Muscle layer of duodenum (tissue), 2 donors: ENCODE data around the gene PCNX1.

Experiments used
- H3K27ac ChIP-seq: one replicate; pipeline ENCODE4 v1.7.0; 2013; ENCODE audit warnings: mild to moderate bottlenecking, low read length
- H3K27me3 ChIP-seq: one replicate; pipeline ENCODE4 v1.7.0; 2013; ENCODE audit warnings: low read depth, mild to moderate bottlenecking, control low read depth, low read length
- H3K36me3 ChIP-seq, 2 donors: one replicate each; pipeline ENCODE4 v1.7.0; 2013; ENCODE audit warnings: low read length in 2 of 2, control low read depth in 1 of 2, mild to moderate bottlenecking in 1 of 2; ENCODE audit not compliant: insufficient read depth in 2 of 2, control insufficient read depth in 1 of 2
- H3K4me1 ChIP-seq, 2 donors: one replicate each; pipeline ENCODE4 v1.7.0; 2013; ENCODE audit warnings: low read length in 2 of 2, mild to moderate bottlenecking in 2 of 2, control low read depth in 1 of 2, moderate library complexity in 1 of 2; ENCODE audit not compliant: insufficient read depth in 2 of 2, control insufficient read depth in 1 of 2
- H3K4me3 ChIP-seq, 2 donors: one replicate each; pipeline ENCODE4 v1.7.0; 2013; ENCODE audit warnings: low read length in 2 of 2, low read depth in 1 of 2, mild to moderate bottlenecking in 1 of 2
- H3K9me3 ChIP-seq, 2 donors: one replicate each; pipeline ENCODE4 v1.7.0; 2013; ENCODE audit warnings: low read length in 2 of 2, control low read depth in 1 of 2, mild to moderate bottlenecking in 1 of 2; ENCODE audit not compliant: control insufficient read depth in 1 of 2
- donor health status: healthy.

The PCNX1 gene

DNA sequence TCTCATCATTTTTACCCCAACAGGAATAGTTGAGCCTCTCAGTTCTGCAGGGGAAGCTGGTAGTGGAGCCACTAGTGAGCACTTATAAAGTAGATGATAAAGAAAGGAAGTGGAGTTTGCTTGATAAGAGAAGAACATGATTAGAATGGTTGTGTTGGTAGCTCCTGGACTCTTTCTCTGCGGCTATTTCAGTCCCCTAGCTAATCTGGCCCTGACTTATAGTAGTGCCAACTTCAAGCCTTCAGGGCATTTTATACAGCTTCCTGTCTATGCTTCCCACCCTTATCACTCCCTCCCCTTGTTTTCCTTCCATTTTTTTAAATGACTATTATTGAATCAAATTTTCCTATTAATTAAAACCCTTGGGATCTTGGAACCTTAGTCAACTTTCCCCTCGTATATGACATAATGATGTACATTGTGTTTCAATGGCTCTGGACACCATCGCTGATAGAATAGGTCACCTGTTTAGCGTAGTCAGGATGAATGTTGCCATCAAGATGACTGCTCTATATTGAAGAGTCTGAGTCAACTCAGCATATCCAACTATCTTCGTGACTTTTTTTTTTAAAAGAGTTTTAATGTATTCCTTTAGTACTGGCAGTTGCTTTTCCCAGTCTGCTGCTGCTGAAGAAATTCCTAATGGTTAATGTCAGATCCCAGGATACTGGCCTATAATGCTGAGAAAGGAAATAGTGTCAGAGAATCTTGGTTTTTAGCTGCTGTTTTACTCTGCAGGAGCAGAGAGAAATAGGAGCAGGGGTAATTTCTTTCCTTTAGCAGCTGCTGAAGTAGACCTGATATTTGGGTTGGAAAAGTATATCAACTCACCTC lies 16.2 kb upstream of the PCNX1 start:
- Histone ChIP-seq H3K36me3 (no peaks in the 10 kb centered on the region), H3K9me3 (no peaks in the 10 kb centered on the region), H3K4me1 (peaks cover 10 to 11% of the 10 kb centered on the region in 2 donors), H3K4me3 (no peak overlapping the region), H3K27me3 (no peaks in the 10 kb centered on the region), H3K27ac (no peak overlapping the region)

DNA sequence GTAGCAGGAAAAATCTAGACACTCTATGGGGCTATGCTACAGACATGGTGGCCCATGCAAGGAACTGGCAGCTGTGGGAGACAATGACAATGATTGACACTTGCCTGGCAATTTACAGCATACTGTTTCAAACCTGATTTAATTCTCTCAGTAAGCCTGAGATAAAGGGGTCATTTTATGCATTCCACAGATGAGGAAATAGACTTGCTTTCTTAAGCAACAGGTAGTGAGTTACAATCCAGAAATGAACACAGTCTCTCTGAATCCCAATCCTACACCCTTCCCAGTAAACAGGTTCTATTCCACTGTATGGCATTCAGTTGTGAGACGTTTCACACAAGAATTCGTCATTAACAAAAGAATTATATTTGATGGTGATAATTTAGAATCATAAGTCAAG lies 15.5 kb upstream of the PCNX1 start:
- no peak overlapping the region for H3K4me3 ChIP-seq
- H3K9me3 ChIP-seq: no peaks in the 10 kb centered on the region
- peaks cover 7 to 10% of the 10 kb centered on the region in 2 donors for H3K4me1 ChIP-seq
- no peaks in the 10 kb centered on the region for H3K27me3 ChIP-seq
- no peak overlapping the region for H3K27ac ChIP-seq
- no peaks in the 10 kb centered on the region for H3K36me3 ChIP-seq

DNA sequence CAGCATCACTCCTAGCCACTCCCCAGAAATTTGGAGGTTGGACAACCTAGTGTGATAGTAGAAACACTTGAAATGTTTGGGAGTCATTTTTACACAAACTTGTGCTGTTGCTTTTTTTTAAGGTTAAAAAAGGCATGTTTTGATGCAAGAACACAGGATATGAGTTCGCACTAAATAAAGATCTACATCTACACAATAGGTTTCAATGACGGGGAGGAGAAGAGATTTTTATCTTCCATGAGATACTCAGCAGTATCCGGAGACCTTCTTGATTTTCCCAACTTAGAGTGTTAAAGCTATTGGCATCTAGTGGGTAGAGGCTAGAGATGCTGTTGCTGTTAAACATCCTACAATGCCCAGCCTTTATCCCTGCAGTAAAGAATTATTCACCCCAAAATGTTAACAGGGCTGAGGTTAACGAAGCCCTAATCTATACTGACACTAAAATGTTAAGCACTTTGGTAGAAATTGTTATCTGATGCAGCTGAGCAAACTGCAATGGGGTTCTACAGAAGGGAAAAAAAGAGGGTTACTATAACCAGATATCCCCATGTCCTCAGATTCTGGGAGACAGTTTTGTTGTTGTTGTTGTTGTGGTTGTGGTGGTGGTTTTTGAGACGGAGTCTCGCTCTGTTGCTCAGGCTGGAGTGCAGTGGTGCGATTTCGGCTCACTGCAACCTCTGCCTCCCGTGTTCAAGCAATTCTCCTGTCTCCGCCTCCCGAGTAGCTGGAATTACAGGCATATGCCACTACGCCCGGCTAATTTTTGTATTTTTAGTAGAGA lies 14.0 kb upstream of the PCNX1 start:
- H3K36me3 ChIP-seq: no peaks in the 10 kb centered on the region
- H3K9me3 ChIP-seq: no peaks in the 10 kb centered on the region
- H3K4me3 ChIP-seq: no peak overlapping the region
- no peaks in the 10 kb centered on the region for H3K27me3 ChIP-seq
- H3K27ac ChIP-seq: no peak overlapping the region
- H3K4me1 ChIP-seq: peaks cover 0 to 14% of the 10 kb centered on the region in 2 donors

DNA sequence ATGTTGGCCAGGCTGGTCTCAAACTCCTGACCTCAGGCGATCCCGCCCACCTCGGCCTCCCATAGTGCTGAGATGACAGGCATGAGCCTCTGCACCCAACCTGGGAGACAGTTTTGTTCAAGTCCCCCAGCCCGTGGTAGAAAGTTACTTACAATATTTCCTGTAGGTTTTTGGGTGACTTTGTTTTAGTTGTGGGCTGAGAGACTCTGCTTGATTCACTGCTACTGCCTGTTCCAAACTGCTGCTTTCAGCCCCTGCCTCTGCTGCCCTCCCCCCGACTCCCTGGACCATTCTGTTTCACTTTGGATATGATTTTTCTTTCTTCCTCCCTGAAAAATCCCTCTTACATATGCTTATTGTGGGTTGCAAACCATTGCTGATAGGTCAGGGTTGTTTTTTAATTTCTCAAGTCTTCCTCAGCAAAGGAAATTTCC lies 13.4 kb upstream of the PCNX1 start:
- no peak overlapping the region for H3K27ac ChIP-seq
- no peaks in the 10 kb centered on the region for H3K9me3 ChIP-seq
- no peaks in the 10 kb centered on the region for H3K27me3 ChIP-seq

DNA sequence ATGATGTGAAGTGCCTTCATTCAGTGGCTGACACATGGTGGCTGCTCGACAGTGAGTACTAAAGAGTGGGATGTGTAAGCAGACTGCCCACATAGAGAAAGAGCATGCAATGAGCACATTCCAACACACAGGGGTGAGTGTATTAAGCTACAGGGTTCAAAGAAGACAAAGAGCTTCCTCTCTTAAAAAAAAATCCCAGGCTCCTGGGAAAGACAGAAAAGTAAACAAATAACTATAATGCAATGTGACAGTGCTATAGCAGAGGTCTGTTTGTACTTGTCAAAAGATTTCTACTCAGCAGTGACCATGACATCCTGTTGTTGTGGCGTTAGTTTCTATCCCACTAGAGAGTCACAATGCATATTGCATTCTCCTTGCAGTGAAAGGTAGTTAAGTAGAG lies 12.4 kb upstream of the PCNX1 start:
- Histone ChIP-seq H3K4me1 (peaks cover 3 to 12% of the 10 kb centered on the region in 2 donors), H3K9me3 (no peaks in the 10 kb centered on the region), H3K36me3 (no peaks in the 10 kb centered on the region), H3K4me3 (no peak overlapping the region), H3K27me3 (no peaks in the 10 kb centered on the region), H3K27ac (no peak overlapping the region)

More for the DNA sequence above, 13.4 kb upstream of the PCNX1 start:
- no peak overlapping the region for H3K4me3 ChIP-seq
- H3K4me1 ChIP-seq: peaks cover under 1 to 14% of the 10 kb centered on the region in 2 donors
- no peaks in the 10 kb centered on the region for H3K36me3 ChIP-seq

DNA sequence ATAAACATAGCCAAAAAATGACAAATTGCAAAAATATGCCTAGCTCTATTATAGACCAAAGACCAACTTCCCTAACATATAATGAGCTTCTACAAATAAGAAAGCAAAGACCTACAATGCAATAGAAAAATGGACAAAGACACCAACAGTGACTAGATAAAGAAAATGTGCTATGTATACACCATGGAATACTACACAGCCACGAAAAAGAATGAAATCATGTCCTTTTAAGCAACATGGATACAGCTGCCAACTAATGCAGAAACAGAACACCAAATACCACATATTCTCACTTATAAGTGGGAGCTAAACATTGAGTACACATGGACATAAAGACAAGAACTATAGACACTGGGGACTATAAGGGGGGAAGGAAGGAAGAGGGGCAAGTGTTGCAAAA lies 10.9 kb upstream of the PCNX1 start:
- Histone ChIP-seq H3K4me3 (no peak overlapping the region), H3K36me3 (no peaks in the 10 kb centered on the region), H3K27me3 (no peaks in the 10 kb centered on the region), H3K27ac (no peak overlapping the region), H3K9me3 (no peaks in the 10 kb centered on the region), H3K4me1 (peaks cover 3 to 12% of the 10 kb centered on the region in 2 donors)

DNA sequence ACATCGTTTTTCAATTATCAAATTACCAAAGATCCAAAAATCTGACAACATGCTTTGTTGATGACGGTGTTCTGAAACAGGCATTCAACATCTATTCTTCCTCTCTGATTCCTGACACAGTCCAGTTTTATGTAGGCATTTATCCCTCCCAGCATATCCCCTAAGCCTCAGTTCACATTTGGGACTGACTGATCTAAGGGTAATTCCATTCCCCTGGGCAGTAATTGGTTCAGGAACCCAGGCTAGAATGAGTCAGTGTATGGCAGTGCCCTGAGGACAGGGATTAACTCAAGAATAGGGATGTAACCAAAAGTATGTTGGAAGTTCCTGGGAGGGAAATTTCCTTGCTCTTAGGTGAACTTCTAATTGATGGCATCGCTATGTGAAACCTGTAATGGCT lies 10.3 kb upstream of the PCNX1 start:
- Histone ChIP-seq H3K36me3 (no peaks in the 10 kb centered on the region), H3K9me3 (no peaks in the 10 kb centered on the region), H3K27ac (peak overlapping the region; percentile 46), H3K4me1 (peaks cover 3 to 12% of the 10 kb centered on the region in 2 donors), H3K27me3 (no peaks in the 10 kb centered on the region), H3K4me3 (peak overlapping the region in 1 of 2 donors; percentile 9)

DNA sequence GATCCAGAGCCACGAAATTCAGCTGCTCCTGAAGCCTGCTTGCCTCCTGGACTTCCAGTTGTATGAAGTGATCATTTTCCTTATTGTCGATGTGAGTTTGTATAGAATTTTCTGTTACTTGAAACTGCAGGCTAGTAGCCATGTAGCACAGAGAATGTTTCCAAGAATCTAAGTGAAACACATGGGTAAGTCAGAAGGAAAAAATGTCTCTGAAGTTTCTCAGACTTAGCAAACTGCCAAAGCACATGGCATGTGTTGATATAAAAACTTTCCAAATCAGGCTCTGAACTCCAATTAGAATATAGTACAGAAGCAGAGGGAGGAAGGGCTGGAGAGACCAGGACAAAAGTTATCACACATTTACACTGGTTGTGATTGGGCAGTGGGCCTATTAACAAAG lies 9.8 kb upstream of the PCNX1 start:
- H3K36me3 ChIP-seq: no peaks in the 10 kb centered on the region
- H3K4me3 ChIP-seq: peak overlapping the region in 1 of 2 donors; percentile 9
- H3K27ac ChIP-seq: peak overlapping the region; percentile 70
- no peaks in the 10 kb centered on the region for H3K27me3 ChIP-seq
- peaks cover 3 to 12% of the 10 kb centered on the region in 2 donors for H3K4me1 ChIP-seq
- H3K9me3 ChIP-seq: no peaks in the 10 kb centered on the region

DNA sequence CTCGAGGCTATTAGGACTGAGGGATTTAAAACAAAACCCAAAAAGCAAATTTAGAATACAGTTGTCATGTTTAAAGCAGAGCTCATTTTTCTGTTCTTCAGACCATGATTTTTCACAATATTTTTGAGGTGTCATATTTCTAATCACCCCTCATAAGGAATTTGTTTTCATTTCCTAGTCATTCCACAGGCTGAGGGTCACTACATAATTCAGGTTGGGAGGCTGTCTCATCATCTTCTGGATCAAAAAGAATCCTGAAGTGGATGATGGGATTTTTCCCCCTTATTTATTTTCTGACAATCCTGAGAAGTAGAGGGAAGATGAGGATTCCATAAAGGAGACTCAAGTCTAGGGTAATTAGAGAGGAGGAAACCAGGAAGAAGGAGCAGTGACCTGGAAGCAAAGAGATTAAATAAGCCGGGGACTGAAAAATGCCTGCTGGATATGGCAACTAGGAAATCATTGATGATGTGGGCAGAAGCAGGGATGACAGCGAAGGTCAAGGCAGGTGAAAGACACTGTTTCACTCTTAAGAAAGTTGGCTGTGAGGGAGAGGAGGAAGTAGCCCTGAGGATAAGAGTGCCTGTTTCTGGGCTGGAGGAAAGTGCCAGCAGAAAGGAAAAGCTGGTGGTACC lies 9.0 kb upstream of the PCNX1 start:
- Histone ChIP-seq H3K27ac (peak overlapping the region; percentile 70), H3K36me3 (no peaks in the 10 kb centered on the region), H3K9me3 (no peaks in the 10 kb centered on the region), H3K4me3 (no peak overlapping the region), H3K4me1 (peaks cover 3 to 12% of the 10 kb centered on the region in 2 donors), H3K27me3 (no peaks in the 10 kb centered on the region)

DNA sequence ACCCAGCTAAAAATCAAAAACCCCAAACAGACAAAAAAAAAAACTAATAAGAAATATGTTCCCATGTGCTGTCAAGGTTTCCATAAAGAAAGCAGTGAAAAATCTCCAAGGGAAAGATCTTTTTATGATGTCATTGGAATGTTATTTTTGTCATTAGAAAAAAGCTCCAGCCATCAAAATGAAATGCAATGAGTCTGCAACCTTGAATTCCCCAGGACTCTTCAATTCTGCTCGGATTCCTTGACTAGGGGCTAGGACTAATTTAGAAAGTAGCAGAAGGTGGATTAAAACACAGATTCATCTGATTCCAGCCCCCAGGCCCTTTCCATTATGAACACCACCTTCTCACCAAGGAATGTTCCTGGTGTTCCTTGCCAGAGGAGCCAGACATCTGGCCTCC lies 6.0 kb upstream of the PCNX1 start:
- Histone ChIP-seq H3K27ac (no peak overlapping the region), H3K4me3 (no peak overlapping the region), H3K4me1 (peaks cover 15 to 17% of the 10 kb centered on the region in 2 donors), H3K27me3 (no peaks in the 10 kb centered on the region), H3K36me3 (no peaks in the 10 kb centered on the region), H3K9me3 (no peaks in the 10 kb centered on the region)

DNA sequence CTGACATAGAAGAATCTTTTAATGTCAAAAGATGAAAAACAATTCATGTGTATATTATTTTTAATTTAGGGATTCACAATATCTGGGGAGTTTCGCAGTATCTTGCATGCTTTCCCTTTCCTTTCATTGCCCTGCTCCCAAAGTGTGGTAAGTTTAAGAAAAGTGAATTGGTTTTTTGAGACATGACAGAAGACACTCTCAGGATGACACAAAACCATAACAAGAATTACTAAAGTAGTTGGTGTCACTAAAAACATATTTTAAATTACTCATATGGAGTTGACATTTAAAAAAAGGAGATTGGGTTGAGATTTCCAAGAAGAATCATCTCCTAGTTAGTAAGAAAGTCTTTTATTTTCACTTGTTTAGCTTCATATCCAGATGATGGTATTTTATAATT lies 5.1 kb upstream of the PCNX1 start:
- H3K9me3 ChIP-seq: no peaks in the 10 kb centered on the region

More for the DNA sequence above, 5.1 kb upstream of the PCNX1 start:
- Histone ChIP-seq H3K36me3 (no peaks in the 10 kb centered on the region), H3K4me1 (peaks cover 22% of the 10 kb centered on the region in 2 donors), H3K4me3 (no peak overlapping the region), H3K27ac (no peak overlapping the region), H3K27me3 (no peaks in the 10 kb centered on the region)
